NCI-H2029 (cell line): Measurements from ENCODE around the gene OPHN1.
"Not testable (repeated sequence)": the region's sequence is repeated elsewhere in the genome, so short reads cannot be mapped to it uniquely, and the experiment has no call there.

Source experiments
- DNase-seq: peaks from one replicate; lab custom pipeline; 2025; lab: John Stamatoyannopoulos, UW

OPHN1 gene

DNA sequence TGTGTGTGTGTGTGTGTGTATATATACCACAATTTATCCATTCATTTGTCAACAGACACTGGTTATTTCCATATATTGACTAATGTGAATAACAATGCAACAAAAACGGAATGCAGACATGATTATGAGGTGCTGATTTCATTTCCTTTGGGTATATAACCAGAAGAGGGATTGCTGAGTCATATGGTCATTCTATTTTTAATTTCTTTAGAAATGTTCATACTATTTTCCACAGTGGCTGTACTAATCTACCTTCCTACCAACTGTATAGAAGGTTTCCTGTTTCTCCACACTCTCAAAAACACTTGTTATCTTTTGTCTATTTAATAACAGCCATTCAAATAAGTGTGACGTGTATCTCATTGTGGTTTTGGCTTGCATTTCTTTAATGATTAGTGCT is 269.9 kb downstream of the OPHN1 start:
- DNase-seq: no peak

DNA sequence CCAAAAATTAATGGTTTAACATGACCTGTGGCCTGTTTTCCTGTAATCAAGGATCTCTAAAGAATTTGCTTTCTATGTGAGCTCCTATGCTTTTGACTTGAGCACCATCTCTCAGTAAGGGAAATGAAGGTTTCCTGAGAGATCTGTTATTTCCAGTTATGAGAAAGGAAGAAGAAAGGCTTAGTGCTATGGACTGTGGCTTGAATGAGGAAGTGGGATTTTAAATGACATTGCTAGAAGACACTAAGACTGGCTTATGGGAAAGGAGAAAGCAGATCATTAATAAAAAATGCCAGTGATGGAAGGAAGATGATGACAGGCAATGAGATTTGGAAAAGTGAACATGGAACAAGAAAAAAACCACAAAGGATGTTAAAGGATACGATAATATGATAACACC is 285.4 kb downstream of the OPHN1 start:
- DNase-seq: no peak

GRCh38 chrX:68146054-68146453 is 287.2 kb downstream of the OPHN1 start:
- no peak for DNase-seq

- DNase-seq: no peak
Measured at GRCh38 chrX:68139791-68140190, 293.5 kb downstream of the OPHN1 start.

- no peak for DNase-seq
Measured at GRCh38 chrX:68133181-68133580, 300.1 kb downstream of the OPHN1 start.

DNA sequence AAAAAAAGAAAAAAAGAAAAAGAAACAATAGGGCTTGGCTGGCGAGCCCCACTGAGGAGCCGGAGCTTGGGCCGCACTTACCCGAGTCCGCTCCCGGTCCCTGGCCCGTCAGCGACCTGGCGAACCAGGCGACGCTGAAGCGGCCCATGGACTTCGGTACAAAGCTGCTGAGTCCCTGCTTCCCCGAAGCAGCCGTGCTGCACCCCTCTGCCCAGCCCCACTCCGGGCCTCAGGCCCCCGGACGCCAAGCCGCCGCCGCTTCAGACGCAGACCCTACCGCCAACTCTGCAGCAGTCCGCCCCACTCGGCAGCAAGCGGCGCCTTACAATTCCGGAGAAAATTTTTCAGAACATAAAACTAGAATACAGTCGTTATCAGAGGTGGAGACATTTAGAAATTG is 300.5 kb downstream of the OPHN1 start:
- no peak for DNase-seq

GRCh38 chrX:68121835-68122234 is 311.5 kb downstream of the OPHN1 start:
- DNase-seq: no peak

DNA sequence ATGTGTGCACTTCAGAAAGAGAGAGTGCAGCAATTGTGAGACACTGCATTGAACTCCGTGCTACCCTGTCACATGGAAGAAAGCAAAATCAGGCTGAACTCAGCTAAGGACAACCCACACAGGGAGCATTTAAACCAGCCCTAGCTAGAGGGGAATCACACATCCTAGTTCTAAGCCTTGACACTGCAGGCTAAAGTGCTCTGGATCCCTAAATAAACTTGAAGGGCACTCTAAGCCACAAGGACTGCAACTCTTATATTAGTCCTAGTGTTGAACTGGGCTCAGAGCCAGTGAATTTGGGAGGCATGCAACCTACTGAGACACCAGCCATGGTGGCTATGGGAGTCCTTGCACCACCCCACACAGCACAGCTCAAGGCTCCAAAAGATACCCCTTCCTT is 311.9 kb downstream of the OPHN1 start:
- DNase-seq: no peak

DNA sequence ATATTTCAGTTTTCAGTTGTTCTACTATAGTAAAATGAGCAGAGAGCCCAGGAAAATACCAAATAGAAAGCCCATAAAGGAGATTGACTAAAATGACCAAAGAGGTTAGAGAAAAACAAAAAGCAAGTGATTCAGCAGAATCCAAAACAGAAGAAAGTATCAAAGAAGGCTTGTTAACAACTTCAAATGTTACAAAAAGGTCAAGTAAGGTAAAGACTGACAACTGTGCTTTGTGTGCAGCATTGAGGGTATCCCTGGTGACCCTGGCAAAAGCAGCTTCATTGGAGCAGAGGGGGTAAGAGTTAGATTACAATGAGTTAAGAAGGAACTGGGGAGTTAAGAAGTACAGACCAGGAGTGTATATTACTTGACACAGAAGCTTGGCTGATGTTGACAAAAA is 317.9 kb downstream of the OPHN1 start:
- no peak for DNase-seq

DNA sequence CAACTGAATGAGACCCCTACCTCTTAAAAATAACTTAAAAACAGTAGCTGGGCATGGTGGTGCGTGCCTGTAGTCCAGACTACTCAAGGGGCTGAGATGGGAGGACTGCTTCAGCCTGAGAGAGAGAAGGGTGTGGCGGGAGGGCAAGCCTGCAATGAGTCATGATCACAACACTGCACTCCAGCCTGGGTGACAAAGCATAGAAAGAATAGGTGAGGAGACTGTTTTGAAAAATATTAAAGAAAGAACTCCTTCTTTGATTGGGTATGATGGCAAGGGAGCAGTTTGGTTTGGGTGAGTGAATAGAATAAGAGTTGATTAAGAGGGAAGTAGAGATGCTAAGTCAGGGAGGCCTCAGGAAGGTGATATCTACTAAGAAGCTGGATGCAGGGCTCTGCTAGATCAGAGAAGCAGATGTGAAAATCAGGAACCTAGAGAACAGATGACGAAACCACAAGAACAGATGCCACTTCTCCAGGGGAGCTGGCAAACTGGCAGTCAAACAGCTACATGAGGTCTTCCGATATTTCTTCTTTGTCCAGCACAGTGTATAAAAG is 318.6 kb downstream of the OPHN1 start:
- no peak for DNase-seq

- DNase-seq: no peak
Measured at GRCh38 chrX:68113837-68114572, 319.3 kb downstream of the OPHN1 start.

- no peak for DNase-seq
Measured at GRCh38 chrX:68112321-68112720, 321.0 kb downstream of the OPHN1 start.

- DNase-seq: no peak
Measured at GRCh38 chrX:68109162-68109561, 324.1 kb downstream of the OPHN1 start.

GRCh38 chrX:68098431-68098830 is 334.9 kb downstream of the OPHN1 start:
- DNase-seq: no peak

- DNase-seq: no peak
Measured at GRCh38 chrX:68090266-68090665, 343.0 kb downstream of the OPHN1 start.

DNA sequence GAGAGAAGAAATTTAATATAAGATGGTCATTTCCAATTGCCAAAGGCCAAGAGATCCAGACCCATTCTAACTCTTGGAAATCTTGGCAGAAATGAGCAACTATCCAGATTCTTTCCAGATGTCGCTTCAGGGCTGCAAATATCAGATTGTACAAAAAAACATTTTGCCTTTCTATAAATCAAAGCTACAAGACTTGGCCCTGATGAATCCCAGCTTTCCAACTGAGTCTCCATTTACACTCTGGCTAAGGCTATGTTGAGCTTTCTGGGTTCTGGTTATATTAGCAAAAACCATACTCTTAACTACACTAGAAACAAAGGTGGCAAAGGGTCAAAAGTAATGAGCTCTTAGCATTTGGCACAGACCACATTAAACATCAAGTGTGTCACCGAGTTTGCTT is 345.8 kb downstream of the OPHN1 start:
- no peak for DNase-seq

- no peak for DNase-seq
Measured at GRCh38 chrX:68086709-68087108, 346.6 kb downstream of the OPHN1 start.

DNA sequence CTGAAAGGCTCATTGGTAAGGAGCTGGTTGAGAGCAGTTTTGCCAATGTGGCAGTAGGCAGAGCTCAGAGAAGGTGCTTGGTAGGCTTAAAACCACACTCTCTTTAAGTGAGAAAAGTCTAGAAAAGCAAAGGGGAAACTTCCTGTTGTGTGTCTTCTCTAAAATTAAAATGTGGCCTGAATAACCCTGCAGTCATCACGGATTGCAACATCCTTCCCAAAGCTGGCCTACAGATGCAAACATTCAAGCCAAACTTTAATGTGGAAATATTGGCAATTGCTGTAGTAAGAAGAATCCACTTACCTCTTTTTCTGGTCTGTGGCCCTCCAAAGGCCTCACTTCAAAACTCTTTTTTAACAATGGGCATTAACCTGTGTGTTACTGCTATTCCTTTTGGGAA is 348.5 kb downstream of the OPHN1 start:
- DNase-seq: no peak

DNA sequence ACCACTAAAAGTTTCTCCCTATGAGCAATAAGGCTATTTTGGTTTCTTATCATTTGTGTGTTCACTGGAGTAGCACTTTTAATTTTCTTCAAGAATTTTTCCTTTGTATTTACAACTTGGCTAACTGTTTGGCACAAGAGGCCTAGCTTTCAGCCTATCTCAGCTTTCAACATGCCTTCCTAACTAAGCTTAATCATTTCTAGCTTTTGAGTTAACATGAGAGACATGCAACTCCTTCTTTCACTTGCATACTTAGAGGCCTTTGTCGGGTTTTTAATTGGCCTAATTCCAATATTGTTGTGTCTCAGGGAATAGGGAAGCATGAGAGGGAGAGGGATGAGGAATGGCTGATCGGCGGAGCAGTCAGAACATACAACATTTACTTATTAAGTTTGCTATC is 349.8 kb downstream of the OPHN1 start:
- DNase-seq: no peak

- no peak for DNase-seq
Measured at GRCh38 chrX:68079961-68080360, 353.3 kb downstream of the OPHN1 start.

GRCh38 chrX:68078801-68079200 is 354.5 kb downstream of the OPHN1 start:
- not testable (repeated sequence) for DNase-seq

- no peak for DNase-seq
Measured at GRCh38 chrX:68077378-68077777, 355.9 kb downstream of the OPHN1 start.

GRCh38 chrX:68072041-68072440 is 361.3 kb downstream of the OPHN1 start:
- DNase-seq: no peak

- not testable (repeated sequence) for DNase-seq
Measured at GRCh38 chrX:68070119-68070518, 363.2 kb downstream of the OPHN1 start.
